Loucy (cell line): ENCODE measurements around the gene SLCO4A1.

Experiments
- CTCF ChIP-seq: fragments of 200-600 bp; sonication (generic); conservative IDR thresholded peaks from 2 replicates; pipeline ENCODE4 v1.5.1; 2014; ENCODE audit warnings: mild to moderate bottlenecking, antibody characterized with exemption, low read length
- EZH2phosphoT487 ChIP-seq: fragments of 200-600 bp; IDR thresholded peaks from 2 replicates; pipeline ENCODE4 v1.6.1; 2018; ENCODE audit warnings: antibody characterized with exemption, mild to moderate bottlenecking, moderate library complexity, borderline replicate concordance

GRCh38 chr20:62659488-62660239 lies 17.4 kb downstream of the SLCO4A1 start:
- TF ChIP-seq CTCF (no peak), EZH2phosphoT487 (no peak)
